Neuronal stem cell (in vitro differentiated cells): ENCODE measurements around the gene SGCA.

Source experiments
- DNase-seq: peaks from one replicate; pipeline ENCODE4 v3.0.0-alpha.2; 2013; ENCODE audit warnings: low spot score
- H2AFZ ChIP-seq: one replicate; pipeline ENCODE4 v1.6.1; 2013; ENCODE audit warnings: mild to moderate bottlenecking, low read length, inconsistent platforms
- H2AK5ac ChIP-seq: 2 replicates; pipeline ENCODE4 v1.6.1; 2013; ENCODE audit warnings: low read depth, mild to moderate bottlenecking, inconsistent platforms, low read length, moderate library complexity, mixed read lengths
- H2BK120ac ChIP-seq: 2 replicates; pipeline ENCODE4 v1.6.1; 2013; ENCODE audit warnings: low read depth, mild to moderate bottlenecking, inconsistent platforms, low read length, moderate library complexity, mixed read lengths
- H2BK12ac ChIP-seq: one replicate; pipeline ENCODE4 v1.6.1; 2013; ENCODE audit warnings: low read length, inconsistent platforms
- H2BK15ac ChIP-seq: 2 replicates; pipeline ENCODE4 v1.6.1; 2013; ENCODE audit warnings: mild to moderate bottlenecking, low read length, inconsistent platforms, mixed read lengths
- H2BK5ac ChIP-seq: one replicate; pipeline ENCODE4 v1.6.1; 2013; ENCODE audit warnings: inconsistent platforms, mild to moderate bottlenecking, low read length, moderate library complexity
- H3K14ac ChIP-seq: one replicate; pipeline ENCODE4 v1.6.1; 2013; ENCODE audit warnings: low read length, inconsistent platforms
- H3K18ac ChIP-seq: 2 replicates; pipeline ENCODE4 v1.6.1; 2013; ENCODE audit warnings: low read length, inconsistent platforms
- H3K23ac ChIP-seq: 2 replicates; pipeline ENCODE4 v1.6.1; 2013; ENCODE audit warnings: low read depth, mild to moderate bottlenecking, mixed read lengths, low read length, inconsistent platforms; ENCODE audit not compliant: poor library complexity
- H3K27ac ChIP-seq: replicated peaks from 3 replicates; pipeline ENCODE4 v1.5.1; 2013; ENCODE audit warnings: low read length, inconsistent platforms
- H3K27me3 ChIP-seq, 3 experiments: 2 replicates each; pipeline ENCODE4 v1.6.1; 2013; ENCODE audit warnings: low read length in 3 of 3, mild to moderate bottlenecking in 2 of 3, inconsistent platforms in 1 of 3, low read depth in 1 of 3, mixed read lengths in 1 of 3, moderate library complexity in 1 of 3; ENCODE audit not compliant: control insufficient read depth in 3 of 3, insufficient read depth in 3 of 3
- H3K36me3 ChIP-seq, 2 donors: replicated peaks in 1 of 2; 2 replicates each; pipeline ENCODE4 v1.6.1; 2013; ENCODE audit warnings: low read length in 2 of 2; ENCODE audit not compliant: control insufficient read depth in 2 of 2, insufficient read depth in 2 of 2
- H3K4ac ChIP-seq: 2 replicates; pipeline ENCODE4 v1.6.1; 2013; ENCODE audit warnings: inconsistent platforms, mild to moderate bottlenecking, low read length, moderate library complexity
- H3K4me1 ChIP-seq, 2 donors: 1 replicate in 1 of 2; 2 replicates in 1 of 2; pipeline ENCODE4 v1.6.1; 2013; ENCODE audit warnings: low read length in 2 of 2, low read depth in 1 of 2; ENCODE audit not compliant: control insufficient read depth in 2 of 2, insufficient read depth in 1 of 2
- H3K4me2 ChIP-seq: one replicate; pipeline ENCODE4 v1.6.1; 2013; ENCODE audit warnings: mild to moderate bottlenecking, low read length, inconsistent platforms; ENCODE audit not compliant: insufficient read depth, poor library complexity, severe bottlenecking
- H3K4me3 ChIP-seq, 2 donors: 2 replicates each; pipeline ENCODE4 v1.5.1; 2013; ENCODE audit warnings: low read length in 2 of 2, mild to moderate bottlenecking in 2 of 2, inconsistent platforms in 1 of 2, moderate library complexity in 1 of 2
- H3K79me1 ChIP-seq: one replicate; pipeline ENCODE4 v1.6.1; 2013; ENCODE audit warnings: low read depth, mild to moderate bottlenecking, inconsistent platforms, low read length, moderate library complexity
- H3K9ac ChIP-seq: one replicate; pipeline ENCODE4 v1.6.1; 2013; ENCODE audit warnings: mild to moderate bottlenecking, low read depth, low read length, inconsistent platforms; ENCODE audit not compliant: poor library complexity
- H3K9me3 ChIP-seq, 2 donors: replicated peaks in 1 of 2; 2 replicates each; pipeline versions ENCODE3 to v1.6.1; 2013; ENCODE audit warnings: low read length in 2 of 2, mild to moderate bottlenecking in 2 of 2, inconsistent platforms in 1 of 2, low read depth in 1 of 2, mixed read lengths in 1 of 2, moderate library complexity in 1 of 2; ENCODE audit not compliant: control insufficient read depth in 2 of 2, insufficient read depth in 1 of 2
- H4K8ac ChIP-seq: one replicate; pipeline ENCODE4 v1.6.1; 2013; ENCODE audit warnings: low read depth, mild to moderate bottlenecking, inconsistent platforms, low read length, moderate library complexity
- H4K91ac ChIP-seq: one replicate; pipeline ENCODE4 v1.6.1; 2013; ENCODE audit warnings: low read length, low read depth, mild to moderate bottlenecking, inconsistent platforms; ENCODE audit not compliant: poor library complexity
- WGBS, 2 donors: extraction: QIAGEN DNeasy Blood & Tissue Kit; methylation state at CpG; one replicate each; pipeline ENCODE4 v1.1.7; 2013; ENCODE audit warnings: missing lambda C conversion rate in 2 of 2, mixed read lengths in 1 of 2; ENCODE audit not compliant: insufficient read length in 2 of 2, insufficient replicate concordance in 1 of 2; ENCODE audit errors: extremely low coverage in 2 of 2; 5-methylcytosine and 5-hydroxymethylcytosine counted together

Gene SGCA

DNA sequence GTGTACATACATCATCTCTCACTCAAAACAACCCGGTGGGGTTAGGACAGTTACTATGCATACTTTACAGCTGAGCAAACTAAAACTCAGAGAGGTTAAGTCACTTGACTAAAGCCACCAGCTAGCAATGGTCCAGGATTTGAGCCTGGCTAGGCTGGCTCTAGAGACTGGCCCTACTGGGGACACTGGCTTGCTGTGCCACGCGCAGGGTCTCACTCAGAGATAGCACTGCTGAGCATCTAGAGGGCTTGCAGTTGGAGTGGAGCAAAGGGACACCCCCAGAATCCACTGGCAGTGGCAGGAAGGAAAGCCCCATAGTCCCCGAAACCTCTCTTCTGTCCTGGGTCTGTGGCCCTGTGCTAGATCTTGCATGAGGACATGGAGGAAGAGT lies 47.0 kb upstream of the SGCA start:
- peaks cover 12 to 17% of the 10 kb centered on the region in 2 donors for H3K4me1 ChIP-seq
- no peak overlapping the region for H4K91ac ChIP-seq
- H3K27ac ChIP-seq: no peak overlapping the region
- no peak overlapping the region for H3K4ac ChIP-seq
- H2BK5ac ChIP-seq: no peak overlapping the region
- no peak overlapping the region for H2BK15ac ChIP-seq
- H3K27me3 ChIP-seq: peaks cover 0 to 3% (median 0%) of the 10 kb centered on the region in 3 experiments
- no peak overlapping the region for H2AFZ ChIP-seq
- no peaks in the 10 kb centered on the region for H3K79me1 ChIP-seq
- no peak overlapping the region for H3K23ac ChIP-seq
- no peak overlapping the region for H3K14ac ChIP-seq
- H3K4me2 ChIP-seq: no peak overlapping the region
- H2BK12ac ChIP-seq: no peak overlapping the region
- no peaks in the 10 kb centered on the region for H3K9me3 ChIP-seq
- H3K9ac ChIP-seq: no peak overlapping the region
- H3K18ac ChIP-seq: no peak overlapping the region
- peaks cover 6 to 25% of the 10 kb centered on the region in 2 donors for H3K36me3 ChIP-seq
- H2BK120ac ChIP-seq: no peak overlapping the region
- no peak overlapping the region for H4K8ac ChIP-seq
- H3K4me3 ChIP-seq: no peak overlapping the region
- no peak overlapping the region for H2AK5ac ChIP-seq
- WGBS, 2 donors: no CpG with 5 or more reads among the region's 4 CpGs
- no peak for DNase-seq

DNA sequence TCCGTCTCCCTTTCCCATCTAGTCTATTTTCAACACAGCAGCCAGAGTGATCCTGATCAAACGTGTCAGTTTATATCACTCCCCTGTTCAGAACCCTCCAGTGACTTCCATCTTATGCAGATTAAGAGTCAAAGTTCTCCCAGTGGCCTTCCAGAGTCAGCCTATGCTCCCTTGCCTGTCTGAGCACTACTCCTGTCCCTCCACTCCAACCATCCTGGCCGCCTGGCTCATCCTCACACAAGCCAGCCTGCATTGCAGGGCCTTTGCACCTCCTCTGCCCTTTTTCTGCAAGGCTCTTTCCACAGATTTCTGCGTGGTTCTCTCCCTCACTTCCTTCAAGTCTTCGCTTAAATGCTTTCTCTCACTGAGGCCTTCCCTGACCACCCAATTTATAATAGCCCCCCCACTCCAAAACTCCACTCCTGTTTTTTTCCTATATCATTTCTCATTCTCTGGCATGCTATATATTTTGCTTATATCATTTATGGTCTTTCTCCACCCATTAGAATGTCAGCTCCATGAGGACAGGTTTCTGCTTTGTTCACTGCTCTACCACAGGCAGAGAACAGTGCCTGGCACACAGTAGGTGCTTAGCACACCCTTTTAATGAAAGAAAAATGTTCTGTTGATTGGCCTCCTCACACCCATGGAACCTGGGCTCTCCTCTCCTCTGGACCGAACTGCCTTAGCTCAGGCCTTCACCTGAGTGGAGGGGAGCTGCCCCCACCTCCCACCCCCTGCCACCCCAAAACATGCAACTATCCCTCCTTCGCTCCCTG lies 45.1 kb upstream of the SGCA start:
- Histone ChIP-seq H3K9me3 (no peaks in the 10 kb centered on the region), H3K4me1 (peaks cover 19 to 20% of the 10 kb centered on the region in 2 donors), H3K4me2 (no peak overlapping the region), H2BK12ac (no peak overlapping the region), H2AK5ac (no peak overlapping the region), H3K4ac (no peak overlapping the region), H3K14ac (no peak overlapping the region), H3K23ac (no peak overlapping the region), H3K4me3 (no peak overlapping the region), H3K9ac (no peak overlapping the region), H2BK120ac (no peak overlapping the region), H2BK5ac (no peak overlapping the region), H2BK15ac (no peak overlapping the region), H2AFZ (no peak overlapping the region), H3K27ac (no peak overlapping the region), H3K36me3 (peaks cover 8 to 19% of the 10 kb centered on the region in 2 donors), H3K79me1 (no peaks in the 10 kb centered on the region), H4K91ac (no peak overlapping the region), H4K8ac (no peak overlapping the region), H3K18ac (no peak overlapping the region), H3K27me3 (peaks cover 0 to 3% (median 0%) of the 10 kb centered on the region in 3 experiments)
- no peak for DNase-seq
- no CpG with 5 or more reads among the region's 7 CpGs for WGBS, 2 donors

- Histone ChIP-seq H3K9ac (peak overlapping the region; percentile 60), H2BK12ac (no peak overlapping the region), H3K4ac (no peak overlapping the region), H3K23ac (no peak overlapping the region), H3K36me3 (peaks cover 8 to 19% of the 10 kb centered on the region in 2 donors), H4K8ac (no peak overlapping the region), H3K14ac (no peak overlapping the region), H3K79me1 (no peaks in the 10 kb centered on the region), H3K27ac (no peak overlapping the region), H2BK120ac (no peak overlapping the region), H4K91ac (no peak overlapping the region), H3K4me1 (peaks cover 19 to 22% of the 10 kb centered on the region in 2 donors), H2AFZ (no peak overlapping the region), H2AK5ac (peak overlapping the region; percentile 86), H3K9me3 (no peaks in the 10 kb centered on the region), H3K27me3 (no peaks in the 10 kb centered on the region), H2BK15ac (no peak overlapping the region), H2BK5ac (peak overlapping the region; percentile 40), H3K4me3 (no peak overlapping the region), H3K18ac (peak overlapping the region; percentile 67), H3K4me2 (no peak overlapping the region)
- no peak for DNase-seq
- no CpG with 5 or more reads among the region's 3 CpGs for WGBS, 2 donors
These were observed 42.9 kb upstream of the SGCA start for GRCh38 chr17:50122945-50123344.

DNA sequence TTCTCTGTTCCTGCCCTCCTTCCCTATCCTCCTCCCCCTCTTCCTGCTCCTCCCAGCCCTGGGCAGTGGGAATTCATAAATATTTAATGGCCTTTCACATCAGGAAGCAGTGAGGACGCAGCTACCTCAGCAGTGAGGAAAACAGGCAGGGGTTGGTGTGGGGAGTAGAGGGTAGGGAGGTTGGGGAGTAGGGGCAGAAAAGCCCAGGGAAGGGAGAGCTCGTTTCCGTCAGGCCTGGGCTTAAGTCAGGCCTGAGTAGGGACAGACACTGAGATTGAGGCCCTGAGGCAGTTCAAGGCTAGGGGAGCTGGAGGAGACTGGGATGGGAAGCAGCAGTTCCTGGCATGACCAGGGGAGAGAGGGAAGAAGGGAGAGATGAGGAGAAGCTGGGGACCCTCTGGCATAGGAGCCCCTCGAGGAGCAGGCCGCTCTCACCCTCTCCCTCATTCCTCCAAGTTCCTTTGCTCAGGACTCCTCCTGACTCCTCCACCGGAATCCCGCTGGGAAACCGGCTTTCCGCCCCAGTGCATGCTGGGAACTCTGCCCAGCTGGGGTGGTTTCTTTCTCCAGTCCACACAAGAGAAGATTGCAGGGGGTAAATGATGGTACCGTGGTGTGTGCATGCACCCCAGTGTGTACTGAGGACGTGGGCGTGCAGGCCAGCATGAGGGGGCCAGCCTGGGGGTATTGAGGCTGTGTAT lies 42.0 kb upstream of the SGCA start:
- H3K9me3 ChIP-seq: no peaks in the 10 kb centered on the region
- peaks cover 8 to 13% of the 10 kb centered on the region in 2 donors for H3K36me3 ChIP-seq
- WGBS, 2 donors: no CpG with 5 or more reads among the region's 12 CpGs
- H2BK120ac ChIP-seq: no peak overlapping the region
- H2BK12ac ChIP-seq: no peak overlapping the region
- no peak overlapping the region for H3K4ac ChIP-seq
- H4K91ac ChIP-seq: no peak overlapping the region
- H2BK5ac ChIP-seq: peak overlapping the region; percentile 40
- H3K27ac ChIP-seq: peak overlapping the region; percentile 47
- peak overlapping the region in 1 of 2 donors; percentile 27 for H3K4me3 ChIP-seq
- peak overlapping the region; percentile 60 for H3K9ac ChIP-seq
- H2BK15ac ChIP-seq: peak overlapping the region; percentile 69
- no peak overlapping the region for H4K8ac ChIP-seq
- peak overlapping the region; percentile 35 for H3K23ac ChIP-seq
- H3K79me1 ChIP-seq: no peaks in the 10 kb centered on the region
- DNase-seq: no peak
- H2AK5ac ChIP-seq: peak overlapping the region; percentile 86
- H3K4me2 ChIP-seq: no peak overlapping the region
- peak overlapping the region; percentile 10 for H3K14ac ChIP-seq
- peak overlapping the region; percentile 67 for H3K18ac ChIP-seq
- H3K27me3 ChIP-seq: no peaks in the 10 kb centered on the region
- H2AFZ ChIP-seq: peak overlapping the region; percentile 71
- peaks cover 22% of the 10 kb centered on the region in 2 donors for H3K4me1 ChIP-seq
